GM12878 (cell line): ENCODE data around the gene PPHLN1. TPM values are rescaled to one million over a fixed set of nuclear protein-coding genes. Genes with fewer than 3 reads are reported as not detected.

Experiments used
- ATAC-seq: fragments of 200-7000 bp; cut with Tn5 transposase; 3 replicates; pipeline ENCODE4 v1.9.1; 2020; ENCODE audit warnings: mild to moderate bottlenecking, moderate library complexity
- BruUV-seq: library from RNA; stranded (reverse); fragments of 400-500 nt; replicated peaks from 2 replicates; lab custom pipeline; 2021; lab: Mats Ljungman, UMichigan
- CTCF ChIA-PET: fragments of 300-600 bp; sonication (Branson Sonifier 250); formaldehyde crosslinking; extraction: SDS; loops from one replicate; lab custom pipeline; 2021; ENCODE audit warnings: inconsistent platforms; lab: Yijun Ruan, JAX
- POLR2A ChIA-PET: fragments of 350-600 bp; formaldehyde crosslinking; extraction: SDS; loops from one replicate; lab custom pipeline; 2021; ENCODE audit warnings: inconsistent platforms; lab: Charles Lee
- RAD21 ChIA-PET: fragments of 300-600 bp; sonication (Branson Sonifier 250); formaldehyde crosslinking; loops from one replicate; lab custom pipeline; 2023; ENCODE audit warnings: antibody characterized with exemption; ENCODE audit not compliant: unreplicated experiment; lab: Charles Lee
- SMC1A ChIA-PET: fragments of 300-600 bp; sonication (Branson Sonifier 250); formaldehyde crosslinking; loops from one replicate; lab custom pipeline; 2023; ENCODE audit not compliant: unreplicated experiment, uncharacterized antibody; lab: Charles Lee
- DNase-seq: peaks from one replicate; pipeline ENCODE4 v3.0.0-alpha.2; 2011; ENCODE audit warnings: low read depth, low spot score
- FAIRE-seq: peaks from 3 replicates; lab custom pipeline; 2011; peaks lifted over from hg19 to GRCh38; lab: Jason Lieb, UNC
- H2AFZ ChIP-seq: 2 replicates; pipeline ENCODE4 v1.6.0; 2011; ENCODE audit warnings: low read depth, low read length, control low read depth; ENCODE audit not compliant: control insufficient read depth
- H3K27ac ChIP-seq: 2 replicates; pipeline ENCODE4 v1.5.1; 2011; ENCODE audit warnings: control low read depth; ENCODE audit not compliant: control insufficient read depth, insufficient read depth
- H3K27me3 ChIP-seq, 2 experiments: replicated peaks in 1 of 2; 2 replicates each; pipeline versions ENCODE4 v1.6.0 to v1.6.1; 2011; ENCODE audit warnings: low read length in 1 of 2; ENCODE audit not compliant: control insufficient read depth in 2 of 2, insufficient read depth in 2 of 2
- H3K36me3 ChIP-seq, 2 experiments: 2 replicates each; pipeline ENCODE4 v1.5.1; 2011; ENCODE audit warnings: low read length in 1 of 2; ENCODE audit not compliant: control insufficient read depth in 2 of 2, insufficient read depth in 2 of 2
- H3K4me1 ChIP-seq: 2 replicates; pipeline ENCODE4 v1.6.1; 2011; ENCODE audit warnings: mild to moderate bottlenecking, low read length, moderate library complexity, mixed read lengths; ENCODE audit not compliant: control insufficient read depth, insufficient read depth
- H3K4me2 ChIP-seq: 2 replicates; pipeline ENCODE4 v1.6.0; 2011; ENCODE audit warnings: control low read depth; ENCODE audit not compliant: control insufficient read depth, insufficient read depth
- H3K4me3 ChIP-seq: fragments of 200-600 bp; sonication (generic); 2 replicates; pipeline ENCODE4 v1.5.1; 2016
- H3K79me2 ChIP-seq: 2 replicates; pipeline ENCODE4 v1.6.0; 2011; ENCODE audit warnings: low read length; ENCODE audit not compliant: control insufficient read depth, insufficient read depth
- H3K9ac ChIP-seq: 2 replicates; pipeline ENCODE4 v1.8.0; 2011; ENCODE audit warnings: low read length, control low read depth, mixed read lengths; ENCODE audit not compliant: control insufficient read depth, insufficient read depth
- H3K9me3 ChIP-seq: replicated peaks from 3 replicates; pipeline ENCODE4 v1.5.1; 2011; ENCODE audit warnings: mild to moderate bottlenecking, low read length; ENCODE audit not compliant: control insufficient read depth, insufficient read depth
- H4K20me1 ChIP-seq: 2 replicates; pipeline ENCODE4 v1.6.0; 2011; ENCODE audit not compliant: control insufficient read depth, insufficient read depth
- BCL11A ChIP-seq: IDR thresholded peaks from 2 replicates; pipeline ENCODE4 v1.6.1; 2011; ENCODE audit warnings: low read depth, low read length
- DPF2 ChIP-seq: fragments of 450-650 bp; IDR thresholded peaks from 2 replicates; pipeline ENCODE4 v1.6.1; 2017; ENCODE audit warnings: mild to moderate bottlenecking
- EZH2 ChIP-seq: IDR thresholded peaks from 2 replicates; pipeline ENCODE4 v1.6.1; 2012; ENCODE audit warnings: low read depth, mild to moderate bottlenecking, control low read depth, inconsistent platforms, low read length, borderline replicate concordance; ENCODE audit not compliant: control insufficient read depth
- KDM1A ChIP-seq: fragments of 200-600 bp; sonication (generic); IDR thresholded peaks from 2 replicates; pipeline ENCODE4 v1.6.1; 2016; ENCODE audit warnings: borderline replicate concordance
- TARDBP ChIP-seq: IDR thresholded peaks from 2 replicates; pipeline ENCODE4 v1.6.1; 2016; ENCODE audit warnings: borderline replicate concordance
- USF2 ChIP-seq: IDR thresholded peaks from 2 replicates; pipeline ENCODE4 v1.6.1; 2011; ENCODE audit warnings: low read depth, low read length, improper control_type of control experiment, borderline replicate concordance
- ZNF384 ChIP-seq: IDR thresholded peaks from 2 replicates; pipeline ENCODE4 v1.6.1; 2012; ENCODE audit warnings: low read depth, mild to moderate bottlenecking, low read length, improper control_type of control experiment, borderline replicate concordance
- WGBS: methylation state at CpG from one replicate; pipeline ENCODE4 v1.1.6; 2016; ENCODE audit warnings: low lambda C conversion rate; ENCODE audit not compliant: insufficient replicate concordance, insufficient coverage; ENCODE audit errors: missing lambda C conversion rate; 5-methylcytosine and 5-hydroxymethylcytosine counted together
- in situ Hi-C: fragments of 300-500 bp; cut with MboI; formaldehyde crosslinking; loops from 9 replicates; pipeline ENCODE4 v1.14.3; 2018; ENCODE audit warnings: mixed read lengths
- intact Hi-C: fragments of 100-400 bp; cut with micrococcal nuclease; formaldehyde crosslinking; loops from one replicate; pipeline ENCODE4 v1.14.2; 2022; ENCODE audit not compliant: unreplicated experiment
- polyA plus RNA-seq, 11 experiments: library from polyadenylated mRNA; depleted of rRNA in 4 of 11; unstranded in 6 of 11; stranded (reverse) in 5 of 11; fragments of >200 nt; fragmentation: Nextera tagmentation in 4 of 11; fragmentation: Illumina TruSeq in 1 of 11; extraction: Ambion mirVana in 4 of 11; extraction: Trizol in 1 of 11; gene quantifications; 1 replicate in 1 of 11; 2 replicates in 10 of 11; pipeline versions ENCODE4 v1.2.1 to v1.2.3, GENCODE V29; 2011 to 2016; ENCODE audit warnings: inconsistent platforms in 2 of 11, missing spikeins in 2 of 11, low read depth in 1 of 11
- total RNA-seq, 4 experiments: library from RNA; depleted of rRNA in 3 of 4; stranded (reverse); fragments of >200 nt in 3 of 4; fragmentation: Illumina TruSeq in 1 of 4; extraction: Trizol in 1 of 4; gene quantifications; 2 replicates each; pipeline versions ENCODE4 v1.2.1 to v1.2.3, GENCODE V29; 2013 to 2021
- TF ChIP-seq, protein P1 (sequence below): fragments of 450-650 bp; IDR thresholded peaks from 2 replicates; pipeline ENCODE4 v1.6.1; 2016; ENCODE audit warnings: mild to moderate bottlenecking
- TF ChIP-seq, protein P2 (sequence below): IDR thresholded peaks from 2 replicates; pipeline ENCODE4 v1.6.1; 2012; ENCODE audit warnings: low read depth, low read length, improper control_type of control experiment
- TF ChIP-seq, protein P3 (sequence below): IDR thresholded peaks from 2 replicates; pipeline ENCODE4 v1.6.1; 2011; ENCODE audit warnings: low read depth, mild to moderate bottlenecking, low read length, moderate library complexity, borderline replicate concordance; ENCODE audit errors: extremely low read depth

Gene PPHLN1
- total and polyA plus RNA-seq, 10 of the 15 experiments (the other 5 are each of a cell fraction or from before 2014, with no cell fraction given) = 73.6 to 117 (median 92.1) TPM

DNA sequence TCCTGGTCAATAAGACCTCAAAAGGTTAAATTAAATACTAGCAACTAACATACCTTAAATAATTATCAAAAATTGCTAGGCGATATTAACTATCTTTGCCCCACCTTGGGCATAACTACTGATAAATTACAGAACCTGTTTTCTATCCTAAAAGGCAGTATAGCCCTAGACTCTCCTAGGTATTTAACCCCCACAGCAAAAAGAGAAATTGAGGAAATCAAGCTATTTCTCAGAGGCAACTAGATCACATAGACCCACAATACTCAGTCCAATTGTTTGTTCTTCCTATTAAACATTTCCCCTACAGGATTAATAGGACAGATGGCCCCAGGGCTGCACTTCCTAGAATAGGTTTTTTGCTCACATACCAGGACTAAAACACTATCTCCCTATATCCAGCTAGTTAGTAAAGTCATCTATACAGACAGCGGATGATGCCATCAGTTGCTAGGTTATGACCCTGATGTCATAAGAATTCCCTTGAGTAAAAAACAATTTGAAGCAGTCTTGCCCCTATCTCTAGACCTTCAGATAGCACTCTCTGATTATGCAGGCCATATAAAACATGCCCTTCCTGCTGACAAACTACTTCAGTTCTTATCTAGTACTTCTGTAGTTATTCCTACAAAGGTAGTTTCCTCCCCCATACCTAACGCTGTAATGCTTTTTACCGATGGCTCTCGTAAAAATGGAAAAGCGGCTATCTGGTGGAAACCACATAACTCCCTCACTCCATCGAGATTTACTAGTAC, 118.4 kb downstream of the PPHLN1 start (continued):
- TF ChIP-seq, protein P1, sequence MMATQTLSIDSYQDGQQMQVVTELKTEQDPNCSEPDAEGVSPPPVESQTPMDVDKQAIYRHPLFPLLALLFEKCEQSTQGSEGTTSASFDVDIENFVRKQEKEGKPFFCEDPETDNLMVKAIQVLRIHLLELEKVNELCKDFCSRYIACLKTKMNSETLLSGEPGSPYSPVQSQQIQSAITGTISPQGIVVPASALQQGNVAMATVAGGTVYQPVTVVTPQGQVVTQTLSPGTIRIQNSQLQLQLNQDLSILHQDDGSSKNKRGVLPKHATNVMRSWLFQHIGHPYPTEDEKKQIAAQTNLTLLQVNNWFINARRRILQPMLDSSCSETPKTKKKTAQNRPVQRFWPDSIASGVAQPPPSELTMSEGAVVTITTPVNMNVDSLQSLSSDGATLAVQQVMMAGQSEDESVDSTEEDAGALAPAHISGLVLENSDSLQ = no peak
- TF ChIP-seq USF2 = no peak
- TF ChIP-seq, protein P2, sequence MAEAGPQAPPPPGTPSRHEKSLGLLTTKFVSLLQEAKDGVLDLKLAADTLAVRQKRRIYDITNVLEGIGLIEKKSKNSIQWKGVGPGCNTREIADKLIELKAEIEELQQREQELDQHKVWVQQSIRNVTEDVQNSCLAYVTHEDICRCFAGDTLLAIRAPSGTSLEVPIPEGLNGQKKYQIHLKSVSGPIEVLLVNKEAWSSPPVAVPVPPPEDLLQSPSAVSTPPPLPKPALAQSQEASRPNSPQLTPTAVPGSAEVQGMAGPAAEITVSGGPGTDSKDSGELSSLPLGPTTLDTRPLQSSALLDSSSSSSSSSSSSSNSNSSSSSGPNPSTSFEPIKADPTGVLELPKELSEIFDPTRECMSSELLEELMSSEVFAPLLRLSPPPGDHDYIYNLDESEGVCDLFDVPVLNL = no peak
- TF ChIP-seq TARDBP = no peak
- TF ChIP-seq EZH2 = no peak
- TF ChIP-seq KDM1A = no peak

GRCh38 chr12:42445891-42446290, 119.9 kb downstream of the PPHLN1 start:
- in situ Hi-C loops = no loop called here
- intact Hi-C loops = no loop called here
- ChIA-PET CTCF (interaction anchor here (1.1 kb wide), 1 partner anchor 11 kb away, joined by 3 read pairs; no protein-coding TSS in a partner anchor), SMC1A (interaction anchor here (0.6 to 1.0 kb wide), 2 partner anchors 55 to 137 kb away, joined by 3 read pairs; no protein-coding TSS in a partner anchor), POLR2A (no interaction called here), RAD21 (no interaction called here)
- Histone ChIP-seq H3K9ac (no peak overlapping the region), H2AFZ (no peak overlapping the region), H3K27me3 (no peaks in the 10 kb centered on the region), H3K9me3 (no peaks in the 10 kb centered on the region), H3K36me3 (peaks cover 2 to 17% of the 10 kb centered on the region in 2 experiments; a peak in 3 of 4 replicates), H3K4me1 (no peaks in the 10 kb centered on the region), H3K4me3 (no peak overlapping the region), H4K20me1 (no peaks in the 10 kb centered on the region), H3K27ac (no peak overlapping the region), H3K79me2 (no peaks in the 10 kb centered on the region), H3K4me2 (no peak overlapping the region)
- BruUV-seq = no TSS peak
- DNase-seq (no peak), ATAC-seq (no peak), FAIRE-seq (no peak)
- TF ChIP-seq DPF2 (no peak), BCL11A (no peak), ZNF384 (no peak)
- TF ChIP-seq, protein P3, sequence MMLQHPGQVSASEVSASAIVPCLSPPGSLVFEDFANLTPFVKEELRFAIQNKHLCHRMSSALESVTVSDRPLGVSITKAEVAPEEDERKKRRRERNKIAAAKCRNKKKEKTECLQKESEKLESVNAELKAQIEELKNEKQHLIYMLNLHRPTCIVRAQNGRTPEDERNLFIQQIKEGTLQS = no peak
- WGBS = 99% methylated on average over 16 of the region's 16 CpGs
